Stimulated activated CD8-positive, alpha-beta memory T cell treated with anti-CD3 and anti-CD28 coated beads, Interleukin-7, amount 100 ng/mL, for 24 hours (primary cell): ENCODE data around the gene ZMYND15.

ENCODE experiments used
- DNase-seq: peaks from one replicate; pipeline ENCODE4 v3.0.0-alpha.2; 2020; ENCODE audit warnings: low read depth

ZMYND15 gene

DNA sequence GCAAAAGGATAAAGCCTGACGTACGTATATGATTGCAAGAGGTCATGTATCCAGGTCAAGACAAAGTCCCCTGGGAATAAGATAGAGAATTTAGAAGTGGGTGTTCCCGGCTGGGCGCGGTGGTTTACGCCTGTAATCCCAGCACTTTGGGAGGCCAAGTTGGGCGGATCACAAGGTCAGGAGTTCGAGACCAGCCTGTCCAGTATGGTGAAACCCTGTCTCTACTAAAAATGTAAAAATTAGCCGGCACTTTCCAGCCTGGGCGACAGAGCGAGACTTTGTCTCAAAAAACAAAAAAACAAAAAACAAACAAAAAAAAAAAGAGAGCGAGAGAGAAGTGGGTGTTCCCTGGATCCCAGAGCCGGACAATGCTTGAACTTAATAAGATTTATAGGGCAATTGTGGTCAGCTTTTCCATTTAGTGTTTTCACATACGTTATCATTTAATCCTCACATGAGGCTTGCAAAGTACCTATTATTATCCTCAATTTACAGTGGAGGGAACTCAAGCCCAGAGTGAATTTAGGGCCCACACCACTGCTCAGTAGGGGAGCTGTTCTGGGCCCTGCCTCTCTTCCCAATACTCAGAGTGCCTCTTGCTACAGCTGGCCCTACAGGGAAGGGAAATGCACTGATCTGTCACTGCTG lies 48.6 kb downstream of the ZMYND15 start:
- DNase-seq: no peak

- DNase-seq: no peak
Observed at GRCh38 chr17:4788807-4789700, 49.4 kb downstream of the ZMYND15 start, which contains the start of gene GLTPD2. Gene GLTPD2, plus strand, starts transcription at chr17:4788964. Its CDS starts 48 bp downstream, at chr17:4789012.

GRCh38 chr17:4789701-4789950 lies 50.0 kb downstream of the ZMYND15 start:
- DNase-seq: no peak

DNA sequence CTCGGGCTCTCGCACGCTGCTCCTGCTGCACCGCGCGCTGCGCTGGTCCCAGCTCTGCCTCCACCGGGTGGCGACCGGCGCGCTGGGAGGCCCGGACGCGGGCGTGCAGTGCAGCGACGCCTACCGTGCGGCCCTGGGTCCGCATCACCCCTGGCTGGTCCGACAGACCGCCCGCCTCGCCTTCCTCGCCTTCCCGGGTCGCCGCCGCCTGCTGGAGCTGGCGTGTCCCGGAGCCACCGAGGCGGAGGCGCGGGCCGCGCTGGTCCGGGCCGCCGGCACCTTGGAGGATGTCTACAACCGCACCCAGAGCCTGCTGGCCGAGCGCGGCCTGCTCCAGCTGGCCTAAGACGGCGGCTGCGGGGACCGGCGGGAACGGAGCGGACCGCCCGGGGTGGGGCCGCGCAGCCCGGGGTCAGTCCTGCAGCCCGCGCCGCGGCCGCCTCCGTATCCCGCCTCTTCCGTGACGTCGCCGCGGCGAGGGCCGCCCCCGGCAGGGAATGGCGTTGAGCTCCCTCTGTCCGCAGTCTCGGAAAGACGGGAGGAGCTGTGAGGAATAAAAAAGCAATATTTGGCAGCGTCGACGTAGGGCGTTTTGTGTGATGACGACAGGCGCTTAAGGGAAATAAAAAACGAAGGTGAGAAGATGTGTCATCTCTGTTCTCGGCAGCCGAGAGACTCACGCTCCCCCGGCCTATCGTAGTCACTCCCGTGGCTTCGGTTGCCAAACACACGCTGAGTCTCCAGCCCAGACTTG lies 50.5 kb downstream of the ZMYND15 start:
- DNase-seq: peak; percentile 48

DNA sequence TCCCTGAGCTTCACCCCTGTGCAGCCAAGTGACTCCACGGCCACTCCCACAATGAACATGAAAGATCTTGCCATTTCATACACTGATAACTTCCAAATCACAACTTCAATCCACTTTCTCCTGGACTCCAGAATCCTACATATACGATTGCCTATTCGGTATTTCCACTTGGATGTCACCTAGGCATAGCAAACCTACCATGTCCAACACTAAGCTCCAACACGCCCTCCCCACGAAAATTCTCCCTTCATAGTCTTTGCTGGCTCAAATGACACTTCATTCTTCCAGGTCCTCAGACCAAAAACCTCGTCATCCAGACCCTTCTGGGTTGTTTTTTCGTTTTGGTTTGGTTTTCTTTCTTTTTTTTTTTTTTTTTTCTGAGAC lies 51.1 kb downstream of the ZMYND15 start:
- no peak for DNase-seq

- no peak for DNase-seq
Observed at GRCh38 chr17:4795168-4795567, 55.5 kb downstream of the ZMYND15 start.
